Spinal cord (tissue), 10 donors: ENCODE results near the gene ZNF430. TPM values are rescaled to one million over a fixed set of nuclear protein-coding genes. Genes with fewer than 3 reads are reported as not detected.

Experiments
- DNase-seq, 6 donors: peaks; one replicate each; pipeline versions ENCODE4 v3.0.0 to v3.0.0-alpha.2; 2013 to 2015; ENCODE audit warnings: low spot score in 6 of 6, low read depth in 4 of 6
- H3K27ac ChIP-seq: one replicate; pipeline ENCODE4 v1.5.1; 2013; ENCODE audit warnings: low read depth, low read length, control low read depth
- H3K27me3 ChIP-seq: one replicate; pipeline ENCODE4 v1.6.1; 2013; ENCODE audit warnings: low read length; ENCODE audit not compliant: control insufficient read depth, insufficient read depth
- H3K36me3 ChIP-seq: one replicate; pipeline ENCODE4 v1.6.1; 2013; ENCODE audit warnings: low read length; ENCODE audit not compliant: control insufficient read depth, insufficient read depth
- H3K4me1 ChIP-seq: one replicate; pipeline ENCODE4 v1.6.1; 2013; ENCODE audit warnings: low read length; ENCODE audit not compliant: control insufficient read depth, insufficient read depth
- H3K4me3 ChIP-seq: one replicate; pipeline ENCODE4 v1.5.1; 2013; ENCODE audit warnings: low read depth, low read length, control low read depth
- H3K9me3 ChIP-seq: one replicate; pipeline ENCODE4 v1.6.1; 2013; ENCODE audit warnings: low read length; ENCODE audit not compliant: control insufficient read depth, insufficient read depth
- WGBS: methylation state at CpG from one replicate; pipeline ENCODE4 v1.1.5; 2013; ENCODE audit warnings: missing lambda C conversion rate; ENCODE audit not compliant: insufficient coverage; 5-methylcytosine and 5-hydroxymethylcytosine counted together
- polyA plus RNA-seq, 2 donors: library from polyadenylated mRNA; unstranded; fragments of 120-200 nt; gene quantifications; one replicate each; pipeline ENCODE4 v1.2.1, GENCODE V29; 2013; ENCODE audit not compliant: insufficient read length in 2 of 2
- total RNA-seq, 2 donors: library from RNA; depleted of rRNA in 1 of 2; stranded (reverse); fragments of 120-200 nt in 1 of 2; fragments of >200 nt in 1 of 2; gene quantifications; one replicate each; pipeline versions ENCODE4 v1.2.3 to v1.2.4, GENCODE V29; 2013 to 2014
- donor health status: healthy.

ZNF430 gene
- total and polyA plus RNA-seq, 4 donors = 8.6 to 21.2 (median 10.0) TPM

- Histone ChIP-seq H3K4me1 (no peaks in the 10 kb centered on the region), H3K36me3 (no peaks in the 10 kb centered on the region), H3K9me3 (peaks cover 3% of the 10 kb centered on the region), H3K4me3 (no peak overlapping the region), H3K27me3 (no peaks in the 10 kb centered on the region), H3K27ac (no peak overlapping the region)
- WGBS = 100% methylated on average over 1 of the region's 2 CpGs
- no peak for DNase-seq
Measured at GRCh38 chr19:21047716-21048115, 27.3 kb downstream of the ZNF430 start.

- H3K4me1 ChIP-seq = no peaks in the 10 kb centered on the region
- H3K4me3 ChIP-seq = no peak overlapping the region
- H3K36me3 ChIP-seq = peaks cover 15% of the 10 kb centered on the region
- no CpG with 5 or more reads among the region's 5 CpGs for WGBS
- DNase-seq = no peak
- H3K9me3 ChIP-seq = peaks cover 2% of the 10 kb centered on the region
- H3K27me3 ChIP-seq = no peaks in the 10 kb centered on the region
- H3K27ac ChIP-seq = no peak overlapping the region
Measured at GRCh38 chr19:21052902-21053301, 32.4 kb downstream of the ZNF430 start.

- Histone ChIP-seq H3K4me1 (no peaks in the 10 kb centered on the region), H3K27me3 (no peaks in the 10 kb centered on the region), H3K36me3 (peaks cover 6% of the 10 kb centered on the region), H3K9me3 (peaks cover 2% of the 10 kb centered on the region), H3K27ac (no peak overlapping the region), H3K4me3 (no peak overlapping the region)
- no peak for DNase-seq
Measured at GRCh38 chr19:21065336-21065735, 44.9 kb downstream of the ZNF430 start.

GRCh38 chr19:21082011-21082975 is 61.8 kb downstream of the ZNF430 start, which contains the start of gene ZNF714:
Gene ZNF714 (plus strand): TSS chr19:21082203. CDS start chr19:21098269, 16,066 bp downstream.
- Histone ChIP-seq H3K27me3 (no peaks in the 10 kb centered on the region), H3K4me3 (peak within 1 kb of the TSS; percentile 56), H3K9me3 (no peaks in the 10 kb centered on the region), H3K4me1 (peaks cover 5% of the 10 kb centered on the region), H3K36me3 (peaks cover 6% of the 10 kb centered on the region), H3K27ac (peak within 1 kb of the TSS; percentile 65)
- 27% methylated on average over 29 of the region's 38 CpGs for WGBS
- peak; percentile 77 to 99 (median 90) for DNase-seq

GRCh38 chr19:21084343-21084742 is 63.9 kb downstream of the ZNF430 start:
- no CpG with 5 or more reads among the region's 1 CpG for WGBS
- H3K27ac ChIP-seq = no peak overlapping the region
- no peaks in the 10 kb centered on the region for H3K9me3 ChIP-seq
- no peak overlapping the region for H3K4me3 ChIP-seq
- peaks cover 6% of the 10 kb centered on the region for H3K36me3 ChIP-seq
- no peak for DNase-seq
- H3K4me1 ChIP-seq = peaks cover 5% of the 10 kb centered on the region
- no peaks in the 10 kb centered on the region for H3K27me3 ChIP-seq

GRCh38 chr19:21087871-21088270 is 67.4 kb downstream of the ZNF430 start:
- Histone ChIP-seq H3K27ac (no peak overlapping the region), H3K36me3 (no peaks in the 10 kb centered on the region), H3K27me3 (no peaks in the 10 kb centered on the region), H3K4me1 (peaks cover 4% of the 10 kb centered on the region), H3K4me3 (no peak overlapping the region), H3K9me3 (no peaks in the 10 kb centered on the region)
- DNase-seq = no peak
- 100% methylated on average over 2 of the region's 3 CpGs for WGBS

- Histone ChIP-seq H3K9me3 (no peaks in the 10 kb centered on the region), H3K4me3 (no peak overlapping the region), H3K27ac (no peak overlapping the region), H3K27me3 (no peaks in the 10 kb centered on the region), H3K4me1 (no peaks in the 10 kb centered on the region), H3K36me3 (no peaks in the 10 kb centered on the region)
- DNase-seq = no peak
Measured at GRCh38 chr19:21092109-21092508, 71.7 kb downstream of the ZNF430 start.

- no peak for DNase-seq
- peaks cover 2% of the 10 kb centered on the region for H3K36me3 ChIP-seq
- no peak overlapping the region for H3K4me3 ChIP-seq
- H3K27ac ChIP-seq = no peak overlapping the region
- H3K27me3 ChIP-seq = no peaks in the 10 kb centered on the region
- 75% methylated on average over 1 of the region's 1 CpG for WGBS
- H3K9me3 ChIP-seq = no peaks in the 10 kb centered on the region
- H3K4me1 ChIP-seq = no peaks in the 10 kb centered on the region
Measured at GRCh38 chr19:21094347-21095025, 74.0 kb downstream of the ZNF430 start.

GRCh38 chr19:21098291-21098690 is 77.8 kb downstream of the ZNF430 start:
- no peaks in the 10 kb centered on the region for H3K27me3 ChIP-seq
- DNase-seq = no peak
- no peaks in the 10 kb centered on the region for H3K4me1 ChIP-seq
- H3K27ac ChIP-seq = no peak overlapping the region
- no CpG with 5 or more reads among the region's 2 CpGs for WGBS
- no peaks in the 10 kb centered on the region for H3K9me3 ChIP-seq
- H3K36me3 ChIP-seq = peaks cover 2% of the 10 kb centered on the region
- no peak overlapping the region for H3K4me3 ChIP-seq
